GM21528 (cell line): Measurements from ENCODE around the gene ASB15.

Experiments
- ATAC-seq: cut with Tn5 transposase; IDR thresholded peaks from one replicate; pipeline ENCODE4 v1.9.1; 2021; ENCODE audit warnings: mild to moderate bottlenecking, moderate library complexity; ENCODE audit not compliant: unreplicated experiment, low FRiP score

ASB15 gene

GRCh38 chr7:123594813-123595241, 6.8 kb upstream of the ASB15 start:
- ATAC-seq, result no peak

- ATAC-seq, result no peak
Observed at GRCh38 chr7:123598657-123599056, 3.0 kb upstream of the ASB15 start.

- ATAC-seq, result no peak
Observed at GRCh38 chr7:123599766-123600165, 1.9 kb upstream of the ASB15 start.

- no peak for ATAC-seq
Observed at GRCh38 chr7:123600876-123601275, 745 bp upstream of the ASB15 start.

GRCh38 chr7:123602648-123603047, 1.0 kb downstream of the ASB15 start:
- ATAC-seq, result no peak

- no peak for ATAC-seq
Observed at GRCh38 chr7:123604739-123605138, 3.1 kb downstream of the ASB15 start.

GRCh38 chr7:123607423-123607975, 5.9 kb downstream of the ASB15 start:
- ATAC-seq, result no peak

GRCh38 chr7:123608991-123609882, 7.6 kb downstream of the ASB15 start:
- no peak for ATAC-seq

- no peak for ATAC-seq
Observed at GRCh38 chr7:123609883-123610239, 8.2 kb downstream of the ASB15 start.

GRCh38 chr7:123612024-123612423, 10.4 kb downstream of the ASB15 start:
- ATAC-seq, result no peak

- no peak for ATAC-seq
Observed at GRCh38 chr7:123615344-123615743, 13.7 kb downstream of the ASB15 start.

GRCh38 chr7:123616223-123616622, 14.6 kb downstream of the ASB15 start:
- ATAC-seq, result no peak

GRCh38 chr7:123621707-123622106, 20.1 kb downstream of the ASB15 start:
- ATAC-seq, result no peak

- ATAC-seq, result no peak
Observed at GRCh38 chr7:123622660-123623386, 21.2 kb downstream of the ASB15 start.

GRCh38 chr7:123624527-123625183, 23.0 kb downstream of the ASB15 start:
- ATAC-seq, result peak; percentile 91

- no peak for ATAC-seq
Observed at GRCh38 chr7:123625254-123625653, 23.6 kb downstream of the ASB15 start.

GRCh38 chr7:123627851-123628250, 26.2 kb downstream of the ASB15 start:
- ATAC-seq, result no peak

- no peak for ATAC-seq
Observed at GRCh38 chr7:123628829-123629228, 27.2 kb downstream of the ASB15 start.

GRCh38 chr7:123629281-123629680, 27.7 kb downstream of the ASB15 start:
- no peak for ATAC-seq

- ATAC-seq, result no peak
Observed at GRCh38 chr7:123632808-123633207, 31.2 kb downstream of the ASB15 start.

- no peak for ATAC-seq
Observed at GRCh38 chr7:123633553-123633952, 31.9 kb downstream of the ASB15 start.
